GM12878 (cell line): ENCODE measurements around the gene CELF2. TPM values are rescaled to one million over a fixed set of nuclear protein-coding genes. Genes with fewer than 3 reads are reported as not detected.

ENCODE experiments used
- ATF3 ChIP-seq: IDR thresholded peaks from 2 replicates; pipeline ENCODE4 v1.6.1; 2011; ENCODE audit warnings: low read depth, mild to moderate bottlenecking, low read length, moderate library complexity, borderline replicate concordance; ENCODE audit errors: extremely low read depth
- CREB1 ChIP-seq: IDR thresholded peaks from 2 replicates; pipeline ENCODE4 v1.6.1; 2012; ENCODE audit warnings: low read depth, mild to moderate bottlenecking, inconsistent platforms
- E2F4 ChIP-seq: IDR thresholded peaks from 2 replicates; pipeline ENCODE4 v1.6.1; 2012; ENCODE audit warnings: low read depth, low read length, improper control_type of control experiment
- ESRRA ChIP-seq: IDR thresholded peaks from 2 replicates; pipeline ENCODE4 v1.6.1; 2012; ENCODE audit warnings: mild to moderate bottlenecking, low read length, improper control_type of control experiment
- IKZF2 ChIP-seq, 2 experiments: fragments of 450-650 bp; IDR thresholded peaks; 2 replicates each; pipeline ENCODE4 v1.6.1; 2017; ENCODE audit warnings: mild to moderate bottlenecking in 2 of 2, moderate library complexity in 2 of 2
- JUND ChIP-seq: IDR thresholded peaks from 2 replicates; pipeline ENCODE4 v1.6.1; 2012; ENCODE audit warnings: low read depth, mild to moderate bottlenecking, low read length, improper control_type of control experiment, moderate library complexity
- LARP7 ChIP-seq: fragments of 450-650 bp; IDR thresholded peaks from 2 replicates; pipeline ENCODE4 v1.6.1; 2017; ENCODE audit warnings: mild to moderate bottlenecking
- MTA3 ChIP-seq: IDR thresholded peaks from 2 replicates; pipeline ENCODE4 v1.6.1; 2012; ENCODE audit warnings: low read length, inconsistent platforms, borderline replicate concordance
- MXI1 ChIP-seq: fragments of 150-350 bp; IDR thresholded peaks from 2 replicates; pipeline ENCODE4 v1.6.1; 2011; ENCODE audit warnings: low read depth, mild to moderate bottlenecking, inconsistent platforms, low read length, improper control_type of control experiment
- NR2C1 ChIP-seq: fragments of 450-650 bp; IDR thresholded peaks from 2 replicates; pipeline ENCODE4 v1.6.1; 2017; ENCODE audit warnings: antibody characterized with exemption, mild to moderate bottlenecking, moderate library complexity
- PML ChIP-seq: IDR thresholded peaks from 2 replicates; pipeline ENCODE4 v1.6.1; 2012; ENCODE audit warnings: low read length, inconsistent platforms
- POLR2AphosphoS2 ChIP-seq: IDR thresholded peaks from 2 replicates; pipeline ENCODE4 v1.6.1; 2011; ENCODE audit warnings: low read depth, mild to moderate bottlenecking, low read length, improper control_type of control experiment, moderate library complexity
- POU2F2 ChIP-seq: IDR thresholded peaks from 3 replicates; pipeline ENCODE4 v1.6.1; 2011; ENCODE audit warnings: low read depth, mild to moderate bottlenecking, low read length, borderline replicate concordance
- RELA ChIP-seq: fragments of 450-650 bp; IDR thresholded peaks from 2 replicates; pipeline ENCODE4 v1.8.0; 2014; ENCODE audit warnings: borderline replicate concordance; ENCODE audit not compliant: partially characterized antibody
- SREBF1 ChIP-seq: IDR thresholded peaks from 2 replicates; pipeline ENCODE4 v1.6.1; 2012; ENCODE audit warnings: mild to moderate bottlenecking, low read length
- STAT3 ChIP-seq: IDR thresholded peaks from 2 replicates; pipeline ENCODE4 v1.6.1; 2011; ENCODE audit warnings: low read depth, low read length, improper control_type of control experiment
- TAF1 ChIP-seq: IDR thresholded peaks from 2 replicates; pipeline ENCODE4 v1.6.1; 2011; ENCODE audit warnings: mild to moderate bottlenecking, low read depth, low read length, borderline replicate concordance
- ZBTB11 ChIP-seq: fragments of 450-650 bp; formaldehyde crosslinking; IDR thresholded peaks from 2 replicates; pipeline ENCODE4 v1.5.0; 2022; ENCODE audit warnings: mild to moderate bottlenecking, missing genetic modification characterization
- ZNF274 ChIP-seq: IDR thresholded peaks from one replicate; pipeline ENCODE4 v1.8.0; 2011; ENCODE audit not compliant: insufficient read length, insufficient read depth
- polyA plus RNA-seq, 11 experiments: library from polyadenylated mRNA; depleted of rRNA in 4 of 11; unstranded in 6 of 11; stranded (reverse) in 5 of 11; fragments of >200 nt; fragmentation: Nextera tagmentation in 4 of 11; fragmentation: Illumina TruSeq in 1 of 11; extraction: Ambion mirVana in 4 of 11; extraction: Trizol in 1 of 11; gene quantifications; 1 replicate in 1 of 11; 2 replicates in 10 of 11; pipeline versions ENCODE4 v1.2.1 to v1.2.3, GENCODE V29; 2011 to 2016; ENCODE audit warnings: inconsistent platforms in 2 of 11, missing spikeins in 2 of 11, low read depth in 1 of 11
- total RNA-seq, 4 experiments: library from RNA; depleted of rRNA in 3 of 4; stranded (reverse); fragments of >200 nt in 3 of 4; fragmentation: Illumina TruSeq in 1 of 4; extraction: Trizol in 1 of 4; gene quantifications; 2 replicates each; pipeline versions ENCODE4 v1.2.1 to v1.2.3, GENCODE V29; 2013 to 2021
- TF ChIP-seq, protein P1 (sequence below): fragments of 450-650 bp; formaldehyde crosslinking; IDR thresholded peaks from 2 replicates; pipeline ENCODE4 v1.4.0; 2020; ENCODE audit warnings: mild to moderate bottlenecking, moderate library complexity
- TF ChIP-seq, protein P2 (sequence below): fragments of 450-650 bp; IDR thresholded peaks from 2 replicates; pipeline ENCODE4 v1.6.1; 2016; ENCODE audit warnings: mild to moderate bottlenecking

CELF2 gene
- total and polyA plus RNA-seq, 10 of the 15 experiments (the other 5 are each of a cell fraction or from before 2014, with no cell fraction given): 20.8 to 129 (median 86.3) TPM

GRCh38 chr10:11175823-11176243, 158.2 kb downstream of the CELF2 start (continued):
- TF ChIP-seq, protein P1, sequence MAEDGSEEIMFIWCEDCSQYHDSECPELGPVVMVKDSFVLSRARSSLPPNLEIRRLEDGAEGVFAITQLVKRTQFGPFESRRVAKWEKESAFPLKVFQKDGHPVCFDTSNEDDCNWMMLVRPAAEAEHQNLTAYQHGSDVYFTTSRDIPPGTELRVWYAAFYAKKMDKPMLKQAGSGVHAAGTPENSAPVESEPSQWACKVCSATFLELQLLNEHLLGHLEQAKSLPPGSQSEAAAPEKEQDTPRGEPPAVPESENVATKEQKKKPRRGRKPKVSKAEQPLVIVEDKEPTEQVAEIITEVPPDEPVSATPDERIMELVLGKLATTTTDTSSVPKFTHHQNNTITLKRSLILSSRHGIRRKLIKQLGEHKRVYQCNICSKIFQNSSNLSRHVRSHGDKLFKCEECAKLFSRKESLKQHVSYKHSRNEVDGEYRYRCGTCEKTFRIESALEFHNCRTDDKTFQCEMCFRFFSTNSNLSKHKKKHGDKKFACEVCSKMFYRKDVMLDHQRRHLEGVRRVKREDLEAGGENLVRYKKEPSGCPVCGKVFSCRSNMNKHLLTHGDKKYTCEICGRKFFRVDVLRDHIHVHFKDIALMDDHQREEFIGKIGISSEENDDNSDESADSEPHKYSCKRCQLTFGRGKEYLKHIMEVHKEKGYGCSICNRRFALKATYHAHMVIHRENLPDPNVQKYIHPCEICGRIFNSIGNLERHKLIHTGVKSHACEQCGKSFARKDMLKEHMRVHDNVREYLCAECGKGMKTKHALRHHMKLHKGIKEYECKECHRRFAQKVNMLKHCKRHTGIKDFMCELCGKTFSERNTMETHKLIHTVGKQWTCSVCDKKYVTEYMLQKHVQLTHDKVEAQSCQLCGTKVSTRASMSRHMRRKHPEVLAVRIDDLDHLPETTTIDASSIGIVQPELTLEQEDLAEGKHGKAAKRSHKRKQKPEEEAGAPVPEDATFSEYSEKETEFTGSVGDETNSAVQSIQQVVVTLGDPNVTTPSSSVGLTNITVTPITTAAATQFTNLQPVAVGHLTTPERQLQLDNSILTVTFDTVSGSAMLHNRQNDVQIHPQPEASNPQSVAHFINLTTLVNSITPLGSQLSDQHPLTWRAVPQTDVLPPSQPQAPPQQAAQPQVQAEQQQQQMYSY: no peak
- TF ChIP-seq TAF1 (peak; percentile 50; the same call in 1 of the 2 replicates), STAT3 (0 out of 2 replicates have a peak, but pooled peaks have one; percentile 67), IKZF2 (IDR thresholded peaks at IDR 0.05) (peak; percentile 92 to 93), RELA (peak; percentile 8), JUND (no peak), NR2C1 (no peak), ESRRA (no peak), ZNF274 (no peak), MXI1 (peak; percentile 96), E2F4 (no peak), POLR2AphosphoS2 (peak; percentile 52; the same call in 1 of the 2 replicates), PML (no peak), ZBTB11 (CRISPR knock-in tag) (no peak), CREB1 (no peak), SREBF1 (no peak), POU2F2 (peak; percentile 93; the same call in 2 of the 3 replicates), ATF3 (no peak), MTA3 (no peak), LARP7 (no peak)
- TF ChIP-seq, protein P2, sequence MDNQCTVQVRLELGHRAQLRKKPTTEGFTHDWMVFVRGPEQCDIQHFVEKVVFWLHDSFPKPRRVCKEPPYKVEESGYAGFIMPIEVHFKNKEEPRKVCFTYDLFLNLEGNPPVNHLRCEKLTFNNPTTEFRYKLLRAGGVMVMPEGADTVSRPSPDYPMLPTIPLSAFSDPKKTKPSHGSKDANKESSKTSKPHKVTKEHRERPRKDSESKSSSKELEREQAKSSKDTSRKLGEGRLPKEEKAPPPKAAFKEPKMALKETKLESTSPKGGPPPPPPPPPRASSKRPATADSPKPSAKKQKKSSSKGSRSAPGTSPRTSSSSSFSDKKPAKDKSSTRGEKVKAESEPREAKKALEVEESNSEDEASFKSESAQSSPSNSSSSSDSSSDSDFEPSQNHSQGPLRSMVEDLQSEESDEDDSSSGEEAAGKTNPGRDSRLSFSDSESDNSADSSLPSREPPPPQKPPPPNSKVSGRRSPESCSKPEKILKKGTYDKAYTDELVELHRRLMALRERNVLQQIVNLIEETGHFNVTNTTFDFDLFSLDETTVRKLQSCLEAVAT: no peak; the same call in 1 of the 2 replicates
